DOHH2 (cell line): ENCODE results near the gene AVPR2.

ENCODE experiments used
- H3F3A ChIP-seq: fragments of 200-600 bp; sonication (generic), shearing (Covaris generic); 2 replicates; pipeline ENCODE4 v1.6.0; 2016; ENCODE audit warnings: antibody characterized with exemption, mild to moderate bottlenecking; ENCODE audit not compliant: control insufficient read depth, insufficient read depth
- H3K27ac ChIP-seq: fragments of 200-600 bp; sonication (generic); 2 replicates; pipeline ENCODE4 v1.5.1; 2014; ENCODE audit warnings: low read depth, mild to moderate bottlenecking, low read length, moderate library complexity
- H3K27me3 ChIP-seq: fragments of 200-600 bp; sonication (generic); 2 replicates; pipeline ENCODE4 v1.6.1; 2014; ENCODE audit warnings: mild to moderate bottlenecking, low read length, mixed read lengths; ENCODE audit not compliant: control insufficient read depth
- H3K36me3 ChIP-seq: fragments of 200-600 bp; sonication (generic); 2 replicates; pipeline ENCODE4 v1.6.1; 2014; ENCODE audit warnings: mild to moderate bottlenecking, low read length, moderate library complexity, mixed read lengths; ENCODE audit not compliant: control insufficient read depth
- H3K4me1 ChIP-seq: fragments of 200-600 bp; sonication (generic); 2 replicates; pipeline ENCODE4 v1.6.1; 2014; ENCODE audit warnings: mild to moderate bottlenecking, low read length, mixed read lengths; ENCODE audit not compliant: control insufficient read depth
- H3K4me2 ChIP-seq: fragments of 200-600 bp; sonication (generic); 2 replicates; pipeline ENCODE4 v1.6.0; 2014; ENCODE audit warnings: mild to moderate bottlenecking, low read length, moderate library complexity
- H3K4me3 ChIP-seq: fragments of 200-600 bp; sonication (generic); 2 replicates; pipeline ENCODE4 v1.5.1; 2014; ENCODE audit warnings: mild to moderate bottlenecking, low read length, mixed read lengths
- H3K79me2 ChIP-seq: fragments of 200-600 bp; sonication (generic); 2 replicates; pipeline ENCODE4 v1.6.1; 2014; ENCODE audit warnings: mild to moderate bottlenecking, low read length, mixed read lengths; ENCODE audit not compliant: control insufficient read depth
- H3K9me2 ChIP-seq: fragments of 200-600 bp; sonication (generic); replicated peaks from 2 replicates; pipeline ENCODE4 v1.6.1; 2014; ENCODE audit warnings: mild to moderate bottlenecking, low read length, mixed read lengths; ENCODE audit not compliant: control insufficient read depth
- H3K9me3 ChIP-seq: fragments of 200-600 bp; sonication (generic); 2 replicates; pipeline ENCODE4 v1.6.1; 2014; ENCODE audit warnings: antibody characterized with exemption, low read length, mixed read lengths; ENCODE audit not compliant: control insufficient read depth, insufficient read depth
- H4K20me1 ChIP-seq: fragments of 200-600 bp; sonication (generic); 2 replicates; pipeline ENCODE4 v1.6.0; 2014; ENCODE audit warnings: low read depth, mild to moderate bottlenecking, antibody characterized with exemption, low read length, moderate library complexity; ENCODE audit not compliant: control insufficient read depth, insufficient read depth
- EZH2phosphoT487 ChIP-seq: fragments of 200-600 bp; sonication (generic); IDR thresholded peaks from 2 replicates; pipeline ENCODE4 v1.6.1; 2017; ENCODE audit warnings: borderline replicate concordance, mild to moderate bottlenecking, antibody characterized with exemption, low read length, moderate library complexity, mixed read lengths
- TF ChIP-seq, protein P1 (sequence below): fragments of 200-600 bp; sonication (generic); IDR thresholded peaks from one replicate; pipeline ENCODE4 v1.5.1; 2014; ENCODE audit warnings: antibody characterized with exemption, mild to moderate bottlenecking, low read depth, low read length; ENCODE audit not compliant: poor library complexity, severe bottlenecking

Gene AVPR2

DNA sequence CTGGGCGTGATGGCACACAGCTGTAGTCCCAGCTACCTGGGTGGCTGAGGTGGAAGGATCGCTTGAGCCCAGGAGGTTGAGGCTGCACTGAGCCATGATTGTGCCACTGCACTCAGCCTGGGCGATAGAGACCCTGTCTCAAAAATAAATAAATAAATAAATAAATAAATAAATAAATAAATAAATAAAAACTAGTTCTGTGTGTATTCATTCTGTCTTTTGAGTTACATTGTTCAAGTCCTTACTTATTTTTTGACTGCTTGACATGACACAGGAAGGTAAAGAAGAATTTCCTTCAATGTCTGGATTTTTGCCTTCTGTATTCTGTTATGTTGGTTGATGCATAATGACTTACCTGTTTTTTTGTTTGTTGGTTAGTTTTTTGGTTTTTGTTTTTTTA, 32.6 kb downstream of the AVPR2 start:
- Histone ChIP-seq H3K79me2 (peaks cover 27% of the 10 kb centered on the region), H3K4me1 (peaks cover 11% of the 10 kb centered on the region), H3K4me2 (no peak overlapping the region), H3K36me3 (peaks cover 14% of the 10 kb centered on the region), H3K27ac (no peak overlapping the region), H3F3A (no peaks in the 10 kb centered on the region), H3K9me3 (no peaks in the 10 kb centered on the region), H3K27me3 (no peaks in the 10 kb centered on the region), H3K9me2 (no peaks in the 10 kb centered on the region), H3K4me3 (no peak overlapping the region), H4K20me1 (no peaks in the 10 kb centered on the region)
- no peak for TF ChIP-seq EZH2phosphoT487
- TF ChIP-seq, protein P1, sequence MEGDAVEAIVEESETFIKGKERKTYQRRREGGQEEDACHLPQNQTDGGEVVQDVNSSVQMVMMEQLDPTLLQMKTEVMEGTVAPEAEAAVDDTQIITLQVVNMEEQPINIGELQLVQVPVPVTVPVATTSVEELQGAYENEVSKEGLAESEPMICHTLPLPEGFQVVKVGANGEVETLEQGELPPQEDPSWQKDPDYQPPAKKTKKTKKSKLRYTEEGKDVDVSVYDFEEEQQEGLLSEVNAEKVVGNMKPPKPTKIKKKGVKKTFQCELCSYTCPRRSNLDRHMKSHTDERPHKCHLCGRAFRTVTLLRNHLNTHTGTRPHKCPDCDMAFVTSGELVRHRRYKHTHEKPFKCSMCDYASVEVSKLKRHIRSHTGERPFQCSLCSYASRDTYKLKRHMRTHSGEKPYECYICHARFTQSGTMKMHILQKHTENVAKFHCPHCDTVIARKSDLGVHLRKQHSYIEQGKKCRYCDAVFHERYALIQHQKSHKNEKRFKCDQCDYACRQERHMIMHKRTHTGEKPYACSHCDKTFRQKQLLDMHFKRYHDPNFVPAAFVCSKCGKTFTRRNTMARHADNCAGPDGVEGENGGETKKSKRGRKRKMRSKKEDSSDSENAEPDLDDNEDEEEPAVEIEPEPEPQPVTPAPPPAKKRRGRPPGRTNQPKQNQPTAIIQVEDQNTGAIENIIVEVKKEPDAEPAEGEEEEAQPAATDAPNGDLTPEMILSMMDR = no peak

DNA sequence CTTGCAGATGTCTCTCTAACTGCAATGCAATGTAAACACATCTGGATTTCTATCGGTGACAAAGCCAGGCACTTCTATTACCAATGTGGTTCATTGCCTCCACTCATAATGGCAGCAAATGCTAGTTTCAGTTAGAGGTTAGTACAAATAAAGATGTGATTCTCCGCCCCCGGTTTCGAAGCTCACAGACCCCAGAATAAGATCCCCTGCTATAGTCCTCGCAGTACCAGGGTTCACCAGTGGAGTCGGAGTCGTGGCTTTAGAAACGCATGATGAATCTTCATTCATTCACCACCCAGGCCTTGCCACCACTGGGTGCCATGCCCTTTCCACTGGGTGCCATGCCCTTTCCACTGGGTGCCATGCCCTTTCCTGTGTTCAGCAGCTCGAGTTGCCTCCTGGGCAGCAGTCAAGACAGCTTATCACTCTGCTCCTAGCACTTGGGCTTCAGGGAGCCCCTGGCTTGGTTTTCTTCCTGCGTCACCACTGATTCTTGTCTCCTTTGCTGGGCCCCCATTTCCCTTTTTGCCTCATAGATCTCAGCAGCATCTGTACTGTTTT, 33.8 kb downstream of the AVPR2 start:
- Histone ChIP-seq H3K9me3 (no peaks in the 10 kb centered on the region), H3K9me2 (no peaks in the 10 kb centered on the region), H4K20me1 (no peaks in the 10 kb centered on the region), H3K4me1 (peaks cover 11% of the 10 kb centered on the region), H3K27me3 (no peaks in the 10 kb centered on the region), H3K36me3 (peaks cover 5% of the 10 kb centered on the region; the same call in 1 of the 2 replicates), H3K79me2 (peaks cover 21% of the 10 kb centered on the region), H3F3A (no peaks in the 10 kb centered on the region), H3K4me2 (no peak overlapping the region), H3K27ac (no peak overlapping the region), H3K4me3 (no peak overlapping the region)
- TF ChIP-seq, protein P1 = no peak
- TF ChIP-seq EZH2phosphoT487 = no peak

DNA sequence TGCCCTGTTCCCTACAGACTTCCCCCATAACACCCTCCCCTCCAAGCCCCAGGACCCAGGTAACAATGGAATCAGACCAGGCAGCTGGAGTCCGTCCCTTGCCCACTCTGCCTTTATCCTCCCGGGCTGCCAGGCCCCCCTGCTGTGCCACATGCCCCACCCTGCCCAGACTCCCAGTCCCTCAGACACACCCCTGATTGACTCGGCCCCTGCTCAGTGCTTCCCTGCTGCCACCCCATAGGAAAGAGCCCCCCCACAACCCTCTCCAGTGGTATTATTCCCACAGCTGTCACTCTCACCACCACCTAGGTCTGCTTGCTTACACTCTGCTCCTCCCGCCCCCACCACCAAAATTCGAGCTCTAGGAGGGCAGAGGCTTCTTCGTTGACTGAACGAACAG, 35.1 kb downstream of the AVPR2 start:
- H3K4me1 ChIP-seq = peaks cover 11% of the 10 kb centered on the region
- no peaks in the 10 kb centered on the region for H3K9me3 ChIP-seq
- no peaks in the 10 kb centered on the region for H3K9me2 ChIP-seq
- no peaks in the 10 kb centered on the region for H4K20me1 ChIP-seq
- no peak overlapping the region for H3K27ac ChIP-seq
- no peak overlapping the region for H3K4me2 ChIP-seq
- H3K79me2 ChIP-seq = peaks cover 9% of the 10 kb centered on the region
- no peak overlapping the region for H3K4me3 ChIP-seq
- H3K36me3 ChIP-seq = no peaks in the 10 kb centered on the region
- no peak for TF ChIP-seq EZH2phosphoT487
- TF ChIP-seq, protein P1 = no peak
- H3K27me3 ChIP-seq = no peaks in the 10 kb centered on the region
- H3F3A ChIP-seq = no peaks in the 10 kb centered on the region
